ENCODE results near the gene PNPLA1.

The PNPLA1 gene

DNA sequence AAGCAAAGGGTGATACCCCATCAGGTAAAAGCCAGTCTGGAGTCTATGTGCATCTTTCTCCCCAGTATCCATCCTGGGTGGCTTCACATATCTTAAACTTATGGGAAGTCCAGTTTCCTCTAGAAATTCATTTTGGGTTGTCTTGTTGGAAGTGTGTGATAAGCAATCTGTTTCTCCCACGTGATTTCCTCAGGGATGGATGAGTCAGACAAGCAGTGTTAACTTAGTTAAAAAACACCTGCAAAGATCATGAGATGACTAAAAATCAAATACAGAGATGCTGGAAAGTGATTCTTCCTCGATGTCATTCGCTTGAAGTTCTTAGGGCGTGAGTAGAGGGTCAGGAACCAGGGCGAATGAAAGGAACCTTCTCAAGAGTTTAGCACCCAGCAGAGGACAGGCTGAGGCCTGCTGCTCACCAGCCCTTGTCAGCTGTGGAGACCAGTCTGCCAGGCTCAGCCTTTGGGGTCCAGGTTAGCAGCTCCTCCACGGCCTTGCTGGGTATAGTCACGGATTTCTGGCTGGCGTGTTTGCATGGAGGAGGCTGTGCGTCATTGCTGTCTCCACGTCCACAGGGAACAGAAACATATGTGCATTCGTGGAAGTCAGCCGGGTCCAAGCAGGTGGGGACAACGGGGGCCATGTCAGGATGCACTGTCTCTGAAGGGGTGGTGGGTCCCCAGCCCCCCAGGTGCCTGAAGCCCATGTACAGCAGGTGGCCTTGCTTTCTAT lies 2.8 kb upstream of the PNPLA1 start:
- TF ChIP-seq, protein P1, sequence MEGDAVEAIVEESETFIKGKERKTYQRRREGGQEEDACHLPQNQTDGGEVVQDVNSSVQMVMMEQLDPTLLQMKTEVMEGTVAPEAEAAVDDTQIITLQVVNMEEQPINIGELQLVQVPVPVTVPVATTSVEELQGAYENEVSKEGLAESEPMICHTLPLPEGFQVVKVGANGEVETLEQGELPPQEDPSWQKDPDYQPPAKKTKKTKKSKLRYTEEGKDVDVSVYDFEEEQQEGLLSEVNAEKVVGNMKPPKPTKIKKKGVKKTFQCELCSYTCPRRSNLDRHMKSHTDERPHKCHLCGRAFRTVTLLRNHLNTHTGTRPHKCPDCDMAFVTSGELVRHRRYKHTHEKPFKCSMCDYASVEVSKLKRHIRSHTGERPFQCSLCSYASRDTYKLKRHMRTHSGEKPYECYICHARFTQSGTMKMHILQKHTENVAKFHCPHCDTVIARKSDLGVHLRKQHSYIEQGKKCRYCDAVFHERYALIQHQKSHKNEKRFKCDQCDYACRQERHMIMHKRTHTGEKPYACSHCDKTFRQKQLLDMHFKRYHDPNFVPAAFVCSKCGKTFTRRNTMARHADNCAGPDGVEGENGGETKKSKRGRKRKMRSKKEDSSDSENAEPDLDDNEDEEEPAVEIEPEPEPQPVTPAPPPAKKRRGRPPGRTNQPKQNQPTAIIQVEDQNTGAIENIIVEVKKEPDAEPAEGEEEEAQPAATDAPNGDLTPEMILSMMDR (IDR thresholded peaks at IDR 0.05; ENCODE audit: low read depth, low read length) = no peak

GRCh38 chr6:36267731-36268477 lies 2.0 kb upstream of the PNPLA1 start:
- H3K4me3 ChIP-seq (ENCODE audit: low read depth, low read length) = no peak overlapping the region
- TF ChIP-seq, protein P1 (IDR thresholded peaks at IDR 0.05; ENCODE audit: low read depth, low read length) = no peak

More for the DNA sequence above, 2.8 kb upstream of the PNPLA1 start:
- H3K4me3 ChIP-seq (ENCODE audit: low read depth, low read length) = no peak overlapping the region

- TF ChIP-seq, protein P1 (IDR thresholded peaks at IDR 0.05; ENCODE audit: low read depth, low read length) = no peak
- no peak overlapping the region for H3K4me3 ChIP-seq (ENCODE audit: low read depth, low read length)
Measured at GRCh38 chr6:36268478-36269275, 1.2 kb upstream of the PNPLA1 start.

DNA sequence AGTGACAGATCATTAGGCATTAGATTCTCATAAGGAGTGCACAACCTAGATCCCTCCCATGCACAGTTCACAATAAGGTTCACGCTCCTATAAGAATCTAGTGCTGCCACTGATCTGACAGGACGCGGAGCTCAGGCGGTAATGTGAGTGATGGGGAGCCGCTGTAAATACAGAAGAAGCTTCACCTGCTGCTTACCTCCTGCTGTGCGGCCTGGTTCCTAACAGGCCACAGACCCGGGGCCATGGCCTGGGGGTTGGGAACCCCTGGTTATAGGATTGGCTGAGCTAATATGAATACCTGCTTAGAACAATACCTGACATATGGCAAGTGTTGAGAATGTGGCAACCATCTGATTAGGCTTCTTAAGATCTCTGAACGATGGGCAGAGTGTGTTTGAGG lies 2.4 kb downstream of the PNPLA1 start:
- no peak overlapping the region for H3K4me3 ChIP-seq (ENCODE audit: low read depth, low read length)
- TF ChIP-seq, protein P1 (IDR thresholded peaks at IDR 0.05; ENCODE audit: low read depth, low read length) = no peak

GRCh38 chr6:36273067-36273466 lies 3.2 kb downstream of the PNPLA1 start:
- no peak overlapping the region for H3K4me3 ChIP-seq (ENCODE audit: low read depth, low read length)
- TF ChIP-seq, protein P1 (IDR thresholded peaks at IDR 0.05; ENCODE audit: low read depth, low read length) = no peak

- H3K4me3 ChIP-seq (ENCODE audit: low read depth, low read length) = no peak overlapping the region
- TF ChIP-seq, protein P1 (IDR thresholded peaks at IDR 0.05; ENCODE audit: low read depth, low read length) = no peak
Measured at GRCh38 chr6:36273802-36274514, 4.1 kb downstream of the PNPLA1 start.

Measured in WI38 (cell line).